Right ventricle myocardium inferior (tissue), 1 donor: Measurements from ENCODE around the gene TRIM59. TPM values are rescaled to one million over a fixed set of nuclear protein-coding genes. Genes with fewer than 3 reads are reported as not detected.

Source experiments
- ATAC-seq: fragments of 200-7000 bp; cut with Tn5 transposase; one replicate; pipeline ENCODE4 v1.9.1; 2020; ENCODE audit warnings: mild to moderate bottlenecking, moderate library complexity
- DNase-seq: peaks from one replicate; pipeline ENCODE4 v3.0.0; 2021; ENCODE audit errors: missing footprints
- intact Hi-C: fragments of 100-400 bp; cut with DNase I; formaldehyde crosslinking; loops from one replicate; pipeline ENCODE4 v1.11.0; 2022
- long read RNA-seq: library from polyadenylated mRNA; unstranded; transcript quantifications from one replicate; pipeline ENCODE4 v2.0.0, GENCODE V29; 2021
- total RNA-seq: library from RNA; stranded (reverse); fragmentation: NEBNext Ultra II Directional; extraction: Animal tissue kit (Norgen Biotek cat#: 25700); gene quantifications from one replicate; pipeline ENCODE4 v1.2.1, GENCODE V29; 2021
- donor health status: DM: no; HTN: yes; CAD: no; lungs with severe emphysema.

TRIM59 gene
- total RNA-seq: 0.73 TPM
- long read RNA-seq: 0 reads

GRCh38 chr3:160449636-160450598 is at the start of gene TRIM59:
Gene TRIM59 (minus strand): TSS chr3:160449786. CDS start chr3:160439183, 10,603 bp downstream.
- ATAC-seq (peak; percentile 88), DNase-seq (peak; percentile 94)
- intact Hi-C loops: no loop called here

- intact Hi-C loops: no loop called here
- DNase-seq (no peak), ATAC-seq (no peak)
These were observed 48.6 kb upstream of the TRIM59 start for GRCh38 chr3:160498202-160498601.

- no peak for DNase-seq
- intact Hi-C loops: no loop called here
- no peak for ATAC-seq
These were observed 40.6 kb upstream of the TRIM59 start for GRCh38 chr3:160490166-160490565.

GRCh38 chr3:160486459-160486869 is 36.9 kb upstream of the TRIM59 start:
- no peak for ATAC-seq
- intact Hi-C loops: no loop called here
- DNase-seq: no peak

GRCh38 chr3:160482796-160483195 is 33.2 kb upstream of the TRIM59 start:
- no peak for ATAC-seq
- intact Hi-C loops: no loop called here
- no peak for DNase-seq

- DNase-seq (no peak), ATAC-seq (no peak)
- intact Hi-C loops: no loop called here
These were observed 32.3 kb upstream of the TRIM59 start for GRCh38 chr3:160481856-160482255.

GRCh38 chr3:160480931-160481330 is 31.3 kb upstream of the TRIM59 start:
- no peak for ATAC-seq
- intact Hi-C loops: no loop called here
- no peak for DNase-seq

- ATAC-seq (no peak), DNase-seq (no peak)
- intact Hi-C loops: no loop called here
These were observed 29.8 kb upstream of the TRIM59 start for GRCh38 chr3:160479376-160479775.

- ATAC-seq (no peak), DNase-seq (no peak)
- intact Hi-C loops: no loop called here
These were observed 28.8 kb upstream of the TRIM59 start for GRCh38 chr3:160478338-160478737.

GRCh38 chr3:160477750-160478149 is 28.2 kb upstream of the TRIM59 start:
- ATAC-seq (no peak), DNase-seq (no peak)
- intact Hi-C loops: no loop called here

- no peak for DNase-seq
- intact Hi-C loops: no loop called here
- ATAC-seq: no peak
These were observed 26.3 kb upstream of the TRIM59 start for GRCh38 chr3:160475884-160476283.

- ATAC-seq (no peak), DNase-seq (no peak)
These were observed 25.6 kb upstream of the TRIM59 start for GRCh38 chr3:160475153-160475552.

GRCh38 chr3:160474416-160474838 is 24.8 kb upstream of the TRIM59 start:
- DNase-seq: no peak
- no peak for ATAC-seq
- intact Hi-C loops: no loop called here

More at GRCh38 chr3:160475153-160475552, 25.6 kb upstream of the TRIM59 start:
- intact Hi-C loops: no loop called here

- no peak for DNase-seq
- intact Hi-C loops: no loop called here
These were observed 24.4 kb upstream of the TRIM59 start for GRCh38 chr3:160473978-160474377.

GRCh38 chr3:160473221-160473620 is 23.6 kb upstream of the TRIM59 start:
- ATAC-seq: no peak
- no peak for DNase-seq
- intact Hi-C loops: no loop called here

More at GRCh38 chr3:160473978-160474377, 24.4 kb upstream of the TRIM59 start:
- no peak for ATAC-seq

GRCh38 chr3:160472344-160472743 is 22.8 kb upstream of the TRIM59 start:
- DNase-seq (no peak), ATAC-seq (no peak)
- intact Hi-C loops: no loop called here

- no peak for DNase-seq
- ATAC-seq: no peak
- intact Hi-C loops: no loop called here
These were observed 22.3 kb upstream of the TRIM59 start for GRCh38 chr3:160471892-160472291.

- ATAC-seq (no peak), DNase-seq (no peak)
- intact Hi-C loops: no loop called here
These were observed 20.6 kb upstream of the TRIM59 start for GRCh38 chr3:160470181-160470580.

- intact Hi-C loops: no loop called here
- ATAC-seq: no peak
- DNase-seq: no peak
These were observed 15.4 kb upstream of the TRIM59 start for GRCh38 chr3:160464971-160465370.

- DNase-seq (no peak), ATAC-seq (no peak)
- intact Hi-C loops: no loop called here
These were observed 14.7 kb upstream of the TRIM59 start for GRCh38 chr3:160464321-160464720.
